GM12875 (cell line): ENCODE data around the gene MBOAT7.
"Not testable (repeated sequence)": the region's sequence is repeated elsewhere in the genome, so short reads cannot be mapped to it uniquely, and the experiment has no call there.

Source experiments
- H3K4me3 ChIP-seq: one replicate; pipeline ENCODE4 v1.5.1; 2011; ENCODE audit warnings: low read depth, low read length, control low read depth
- TF ChIP-seq, protein P1 (sequence below): IDR thresholded peaks from 2 replicates; pipeline ENCODE4 v1.5.1; 2011; ENCODE audit warnings: low read depth, mild to moderate bottlenecking, control low read depth, inconsistent platforms, low read length, moderate library complexity, borderline replicate concordance; ENCODE audit not compliant: insufficient read depth

The MBOAT7 gene

GRCh38 chr19:54218960-54219661 is 29.7 kb upstream of the MBOAT7 start:
- TF ChIP-seq, protein P1, sequence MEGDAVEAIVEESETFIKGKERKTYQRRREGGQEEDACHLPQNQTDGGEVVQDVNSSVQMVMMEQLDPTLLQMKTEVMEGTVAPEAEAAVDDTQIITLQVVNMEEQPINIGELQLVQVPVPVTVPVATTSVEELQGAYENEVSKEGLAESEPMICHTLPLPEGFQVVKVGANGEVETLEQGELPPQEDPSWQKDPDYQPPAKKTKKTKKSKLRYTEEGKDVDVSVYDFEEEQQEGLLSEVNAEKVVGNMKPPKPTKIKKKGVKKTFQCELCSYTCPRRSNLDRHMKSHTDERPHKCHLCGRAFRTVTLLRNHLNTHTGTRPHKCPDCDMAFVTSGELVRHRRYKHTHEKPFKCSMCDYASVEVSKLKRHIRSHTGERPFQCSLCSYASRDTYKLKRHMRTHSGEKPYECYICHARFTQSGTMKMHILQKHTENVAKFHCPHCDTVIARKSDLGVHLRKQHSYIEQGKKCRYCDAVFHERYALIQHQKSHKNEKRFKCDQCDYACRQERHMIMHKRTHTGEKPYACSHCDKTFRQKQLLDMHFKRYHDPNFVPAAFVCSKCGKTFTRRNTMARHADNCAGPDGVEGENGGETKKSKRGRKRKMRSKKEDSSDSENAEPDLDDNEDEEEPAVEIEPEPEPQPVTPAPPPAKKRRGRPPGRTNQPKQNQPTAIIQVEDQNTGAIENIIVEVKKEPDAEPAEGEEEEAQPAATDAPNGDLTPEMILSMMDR = no peak
- no peak overlapping the region for H3K4me3 ChIP-seq

DNA sequence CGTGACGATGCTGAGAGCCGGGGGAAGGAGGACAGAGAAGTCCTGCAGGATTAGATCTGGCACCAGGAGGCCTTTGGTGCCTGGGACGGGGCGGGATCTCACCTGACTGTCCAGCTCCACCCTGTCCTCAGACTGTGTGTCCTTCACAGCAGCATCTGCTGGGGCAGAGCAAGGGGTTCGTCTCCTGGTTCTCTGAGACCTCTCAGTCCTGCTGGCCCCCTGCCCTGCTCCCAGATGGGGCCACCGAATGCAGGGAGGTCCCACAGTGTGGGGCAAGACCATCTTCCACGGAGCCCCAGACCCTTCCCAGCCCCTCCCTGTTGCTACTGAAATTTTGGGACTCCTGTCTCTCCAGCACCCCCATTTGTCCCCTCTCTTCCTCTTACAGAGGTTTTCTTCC is 28.9 kb upstream of the MBOAT7 start:
- TF ChIP-seq, protein P1 = no peak
- no peak overlapping the region for H3K4me3 ChIP-seq

DNA sequence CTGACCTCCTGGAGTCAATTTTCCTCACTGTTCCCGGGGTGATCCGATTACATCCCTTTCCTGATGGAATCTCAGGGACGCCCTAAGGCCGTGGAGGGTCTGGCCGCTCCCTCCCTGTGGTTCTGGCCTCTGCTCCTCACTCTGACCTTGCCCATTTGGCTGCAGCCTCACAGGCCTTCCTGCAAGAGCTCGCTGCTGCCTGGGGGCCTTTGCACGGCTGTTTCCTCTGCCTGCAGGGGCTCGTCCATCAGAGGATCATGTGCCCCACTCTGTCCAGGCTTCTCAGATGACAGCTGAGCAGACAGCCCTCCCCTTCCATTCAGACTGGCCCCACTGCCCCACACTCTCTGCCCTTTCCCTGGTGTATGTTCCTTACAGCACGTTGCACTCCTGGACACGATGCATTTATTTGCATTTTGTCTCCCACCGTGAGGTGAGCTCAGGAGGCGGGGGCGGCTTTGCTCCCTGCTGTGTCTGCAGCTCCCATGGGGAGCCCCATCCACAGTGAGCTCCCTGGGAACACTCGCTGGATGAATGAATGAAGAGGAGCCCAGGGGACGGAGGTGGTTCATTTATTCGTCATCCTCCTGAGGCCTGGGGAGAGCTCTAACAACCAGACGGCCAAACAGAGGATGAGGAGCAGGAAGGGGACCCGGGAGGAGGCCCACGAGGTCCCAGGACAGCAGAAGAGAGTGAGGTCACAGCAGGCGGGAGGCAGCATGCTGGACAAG is 28.3 kb upstream of the MBOAT7 start:
- not testable (repeated sequence) for H3K4me3 ChIP-seq

GRCh38 chr19:54216869-54217268 is 27.5 kb upstream of the MBOAT7 start:
- no peak overlapping the region for H3K4me3 ChIP-seq
- TF ChIP-seq, protein P1 = no peak

DNA sequence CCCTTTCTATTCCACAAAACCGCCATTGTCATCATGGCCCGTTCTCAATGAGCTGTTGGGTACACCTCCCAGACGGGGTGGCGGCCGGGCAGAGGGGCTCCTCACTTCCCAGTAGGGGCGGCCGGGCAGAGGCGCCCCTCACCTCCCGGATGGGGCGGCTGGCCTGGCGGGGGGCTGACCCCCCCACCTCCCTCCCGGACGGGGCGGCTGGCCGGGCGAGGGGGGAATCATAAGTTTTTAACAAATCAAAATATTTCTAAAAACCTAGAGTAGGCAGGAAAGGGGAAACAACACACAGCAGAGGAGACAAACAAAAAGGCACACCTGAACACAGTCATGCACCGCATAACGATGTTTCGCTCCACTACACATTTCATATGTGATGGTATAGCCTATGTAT is 25.4 kb upstream of the MBOAT7 start:
- not testable (repeated sequence) for H3K4me3 ChIP-seq

- not testable (repeated sequence) for H3K4me3 ChIP-seq
These were observed 24.8 kb upstream of the MBOAT7 start for GRCh38 chr19:54214217-54214616.

- TF ChIP-seq, protein P1 = no peak
- H3K4me3 ChIP-seq = no peak overlapping the region
These were observed 21.9 kb upstream of the MBOAT7 start for GRCh38 chr19:54211235-54211634.

- TF ChIP-seq, protein P1 = no peak
- H3K4me3 ChIP-seq = no peak overlapping the region
These were observed 20.6 kb upstream of the MBOAT7 start for GRCh38 chr19:54209811-54210494.
